ENCODE results near the gene PLA2G5. TPM values are rescaled to one million over a fixed set of nuclear protein-coding genes. Genes with fewer than 3 reads are reported as not detected.

The PLA2G5 gene
- total RNA-seq, 3 donors from 2014 or later (not counting 1 experiment from before 2014, with no cell fraction given), result not detected

- ATAC-seq (no peak), DNase-seq (no peak)
- H3K4me3 ChIP-seq (ENCODE audit: low read length), result no peak overlapping the region
- peaks cover 30 to 40% of the 10 kb centered on the region in 2 donors for H3K4me1 Mint-ChIP-seq
- no peaks in the 10 kb centered on the region for H3K9me3 Mint-ChIP-seq
- H3K27me3 Mint-ChIP-seq (ENCODE audit: low read depth in 2 of 2), result peaks cover 21 to 30% of the 10 kb centered on the region in 2 donors
- H3K27ac Mint-ChIP-seq, result no peak overlapping the region
- intact Hi-C loops (cut with micrococcal nuclease), result no loop called here
- WGBS (ENCODE audit: insufficient coverage), result 90% methylated on average over 2 of the region's 2 CpGs
- no peaks in the 10 kb centered on the region for H3K27me3 ChIP-seq (ENCODE audit: control insufficient read depth, insufficient read depth, low read length)
- no peak overlapping the region for H3K27ac ChIP-seq (ENCODE audit: low read length)
- H3K4me3 Mint-ChIP-seq, result no peak overlapping the region
- H3K36me3 Mint-ChIP-seq, result no peaks in the 10 kb centered on the region
- H3K36me3 ChIP-seq (ENCODE audit: control insufficient read depth, insufficient read depth, low read length), result no peaks in the 10 kb centered on the region
- peaks cover 17% of the 10 kb centered on the region for H3K4me1 ChIP-seq (ENCODE audit: control insufficient read depth, insufficient read depth, low read length)
- no peaks in the 10 kb centered on the region for H3K9me3 ChIP-seq (ENCODE audit: control insufficient read depth, insufficient read depth, low read length)
- no peak for TF ChIP-seq CTCF (IDR thresholded peaks at IDR 0.05)
Measured at GRCh38 chr1:20082772-20083171, 12.8 kb downstream of the PLA2G5 start.

GRCh38 chr1:20083178-20083944 is 13.4 kb downstream of the PLA2G5 start:
- Histone ChIP-seq H3K4me1 (ENCODE audit: control insufficient read depth, insufficient read depth, low read length) (peaks cover 17% of the 10 kb centered on the region), H3K27ac (ENCODE audit: low read length) (no peak overlapping the region), H3K36me3 (ENCODE audit: control insufficient read depth, insufficient read depth, low read length) (no peaks in the 10 kb centered on the region), H3K9me3 (ENCODE audit: control insufficient read depth, insufficient read depth, low read length) (no peaks in the 10 kb centered on the region), H3K27me3 (ENCODE audit: control insufficient read depth, insufficient read depth, low read length) (no peaks in the 10 kb centered on the region), H3K4me3 (ENCODE audit: low read length) (no peak overlapping the region)
- Mint-ChIP-seq H3K4me3 (no peak overlapping the region), H3K9me3 (no peaks in the 10 kb centered on the region), H3K27ac (no peak overlapping the region), H3K36me3 (no peaks in the 10 kb centered on the region), H3K4me1 (peaks cover 24 to 34% of the 10 kb centered on the region in 2 donors), H3K27me3 (ENCODE audit: low read depth in 2 of 2) (peaks cover 15 to 24% of the 10 kb centered on the region in 2 donors)
- no peak for DNase-seq
- no peak for ATAC-seq
- 90% methylated on average over 10 of the region's 10 CpGs for WGBS (ENCODE audit: insufficient coverage)
- no peak for TF ChIP-seq CTCF (IDR thresholded peaks at IDR 0.05)
- intact Hi-C loops (cut with micrococcal nuclease), result no loop called here

GRCh38 chr1:20086800-20087199 is 16.8 kb downstream of the PLA2G5 start:
- H3K9me3 ChIP-seq (ENCODE audit: control insufficient read depth, insufficient read depth, low read length), result no peaks in the 10 kb centered on the region
- no peak for DNase-seq
- Mint-ChIP-seq H3K4me1 (peaks cover 6 to 8% of the 10 kb centered on the region in 2 donors), H3K27ac (no peak overlapping the region), H3K36me3 (no peaks in the 10 kb centered on the region), H3K4me3 (no peak overlapping the region), H3K27me3 (ENCODE audit: low read depth in 2 of 2) (peaks cover 17 to 23% of the 10 kb centered on the region in 2 donors), H3K9me3 (no peaks in the 10 kb centered on the region)
- intact Hi-C loops (cut with micrococcal nuclease), result no loop called here
- no peak overlapping the region for H3K27ac ChIP-seq (ENCODE audit: low read length)
- no peak for TF ChIP-seq CTCF (IDR thresholded peaks at IDR 0.05)
- H3K36me3 ChIP-seq (ENCODE audit: control insufficient read depth, insufficient read depth, low read length), result no peaks in the 10 kb centered on the region
- 100% methylated on average over 1 of the region's 1 CpG for WGBS (ENCODE audit: insufficient coverage)
- ATAC-seq, result no peak
- no peaks in the 10 kb centered on the region for H3K4me1 ChIP-seq (ENCODE audit: control insufficient read depth, insufficient read depth, low read length)
- no peak overlapping the region for H3K4me3 ChIP-seq (ENCODE audit: low read length)
- no peaks in the 10 kb centered on the region for H3K27me3 ChIP-seq (ENCODE audit: control insufficient read depth, insufficient read depth, low read length)

- 53% methylated on average over 4 of the region's 4 CpGs for WGBS (ENCODE audit: insufficient coverage)
- Mint-ChIP-seq H3K27me3 (ENCODE audit: low read depth in 2 of 2) (peaks cover 17 to 28% of the 10 kb centered on the region in 2 donors), H3K4me3 (no peak overlapping the region), H3K9me3 (no peaks in the 10 kb centered on the region), H3K36me3 (no peaks in the 10 kb centered on the region), H3K27ac (no peak overlapping the region), H3K4me1 (peaks cover 0 to 3% of the 10 kb centered on the region in 2 donors)
- DNase-seq (no peak), ATAC-seq (no peak)
- TF ChIP-seq CTCF (IDR thresholded peaks at IDR 0.05), result no peak
- intact Hi-C loops (cut with micrococcal nuclease), result no loop called here
- no peaks in the 10 kb centered on the region for H3K27me3 ChIP-seq (ENCODE audit: control insufficient read depth, insufficient read depth, low read length)
- H3K36me3 ChIP-seq (ENCODE audit: control insufficient read depth, insufficient read depth, low read length), result no peaks in the 10 kb centered on the region
- no peaks in the 10 kb centered on the region for H3K9me3 ChIP-seq (ENCODE audit: control insufficient read depth, insufficient read depth, low read length)
- H3K4me1 ChIP-seq (ENCODE audit: control insufficient read depth, insufficient read depth, low read length), result no peaks in the 10 kb centered on the region
- H3K4me3 ChIP-seq (ENCODE audit: low read length), result no peak overlapping the region
- H3K27ac ChIP-seq (ENCODE audit: low read length), result no peak overlapping the region
Measured at GRCh38 chr1:20087668-20088067, 17.7 kb downstream of the PLA2G5 start.

All from natural killer cell (primary cell).